SH-SY5Y (cell line): Measurements from ENCODE around the gene PIK3C3.

Experiments
- GATA2 ChIP-seq: IDR thresholded peaks from 2 replicates; pipeline ENCODE4 v1.6.1; 2011; ENCODE audit warnings: mild to moderate bottlenecking, low read depth, low read length
- GATA3 ChIP-seq: IDR thresholded peaks from 2 replicates; pipeline ENCODE4 v1.6.1; 2011; ENCODE audit warnings: low read depth, mild to moderate bottlenecking, low read length, moderate library complexity

DNA sequence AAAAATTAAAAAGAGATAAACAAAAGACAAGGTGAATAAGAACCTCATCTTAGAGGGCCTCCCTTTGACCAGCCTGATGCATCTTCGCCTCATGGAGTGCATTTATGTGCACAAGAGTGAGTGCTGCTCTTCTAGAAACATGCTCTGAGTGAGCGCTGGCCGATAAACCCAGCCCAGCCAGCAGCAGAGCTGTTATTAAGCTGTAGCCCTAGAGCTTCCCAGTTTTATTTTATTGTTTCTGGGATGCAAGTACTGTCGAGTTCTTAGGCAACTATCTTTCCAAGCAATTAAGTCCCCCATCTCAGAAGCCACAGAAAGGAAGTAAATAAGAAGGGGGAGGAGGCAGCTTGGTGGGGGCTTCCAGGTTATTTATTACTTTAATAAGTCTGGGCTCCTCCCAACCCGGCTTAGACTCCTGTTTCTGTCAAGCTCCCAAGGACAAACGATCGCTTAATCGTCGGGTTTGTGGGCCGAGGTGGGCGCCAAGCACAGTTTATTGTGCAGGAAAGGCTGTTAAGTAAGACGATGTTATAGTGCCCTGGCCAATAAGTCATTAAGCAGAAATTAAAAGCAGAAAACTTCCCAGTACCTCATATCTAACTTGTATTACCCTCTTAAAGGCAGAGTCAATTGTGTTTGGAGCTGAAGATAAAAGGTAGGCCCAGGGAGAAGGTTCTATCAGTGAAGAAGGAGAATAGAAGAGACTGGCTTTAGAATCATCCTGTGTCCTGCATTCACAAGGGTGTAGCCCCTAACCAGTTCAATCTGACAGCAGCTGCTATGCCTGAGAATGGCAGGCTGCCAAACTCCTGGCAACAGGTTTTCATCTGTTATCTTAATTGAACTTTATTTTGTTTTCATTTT, 176.3 kb downstream of the PIK3C3 start:
- no peak; the same call in 1 of the 2 replicates for TF ChIP-seq GATA2
- no peak for TF ChIP-seq GATA3
